ENCODE results near the gene KLHL36. TPM values are rescaled to one million over a fixed set of nuclear protein-coding genes. Genes with fewer than 3 reads are reported as not detected.

Gene KLHL36
- 33.2 and 43.7 TPM in 2 replicates for polyA plus RNA-seq (2011; rRNA removed)
- 43.2 and 54.3 TPM in 2 replicates for polyA minus RNA-seq (2011; rRNA and poly(A)+ RNA removed)

- Histone ChIP-seq H3K36me3 (ENCODE audit: control insufficient read depth, insufficient read depth, low read length) (peaks cover 8% of the 10 kb centered on the region), H3K4me3 (ENCODE audit: low read depth, low read length) (peak within 1 kb of the TSS; percentile 82), H3K27me3 (ENCODE audit: control insufficient read depth, insufficient read depth, low read length) (no peaks in the 10 kb centered on the region)
- POLR2A ChIA-PET = interaction anchor here (0.6 kb wide), 1 partner anchor 135 kb away, joined by 6 read pairs; no protein-coding TSS in a partner anchor
- no peak for DNase-seq (ENCODE audit: low read depth)
- no peak for TF ChIP-seq CTCF (IDR thresholded peaks at IDR 0.05; ENCODE audit: insufficient read depth, low read depth, low read length)
- CTCF ChIA-PET = interaction anchor here (0.6 to 3.6 kb wide), 7 partner anchors 16 to 1869 kb away, joined by 3 to 13 read pairs (median 4); no protein-coding TSS in a partner anchor
Measured at GRCh38 chr16:84647828-84648594, at the start of gene KLHL36. Gene KLHL36, plus strand, starts transcription at chr16:84648511. Its CDS starts 2,357 bp downstream, at chr16:84650868.

GRCh38 chr16:84599521-84600202 lies 48.6 kb upstream of the KLHL36 start:
- DNase-seq (ENCODE audit: low read depth) = no peak
- H3K36me3 ChIP-seq (ENCODE audit: control insufficient read depth, insufficient read depth, low read length) = peaks cover 6% of the 10 kb centered on the region
- no peak for TF ChIP-seq CTCF (IDR thresholded peaks at IDR 0.05; ENCODE audit: insufficient read depth, low read depth, low read length)
- ChIA-PET CTCF (interaction anchor here (0.7 to 2.2 kb wide), 3 partner anchors 16 to 89 kb away, joined by 3 to 5 read pairs (median 4); no protein-coding TSS in a partner anchor), POLR2A (interaction anchor here (0.6 kb wide), 1 partner anchor 86 kb away, joined by 3 read pairs; no protein-coding TSS in a partner anchor)
- H3K27me3 ChIP-seq (ENCODE audit: control insufficient read depth, insufficient read depth, low read length) = no peaks in the 10 kb centered on the region
- peak overlapping the region; percentile 5; the same call in 1 of the 2 replicates for H3K4me3 ChIP-seq (ENCODE audit: low read depth, low read length)

GRCh38 chr16:84600343-84601229 lies 47.7 kb upstream of the KLHL36 start:
- no peak for TF ChIP-seq CTCF (IDR thresholded peaks at IDR 0.05; ENCODE audit: insufficient read depth, low read depth, low read length)
- no peak overlapping the region for H3K4me3 ChIP-seq (ENCODE audit: low read depth, low read length)
- H3K27me3 ChIP-seq (ENCODE audit: control insufficient read depth, insufficient read depth, low read length) = no peaks in the 10 kb centered on the region
- CTCF ChIA-PET = interaction anchor here (0.7 to 2.2 kb wide), 4 partner anchors 16 to 90 kb away, joined by 3 to 7 read pairs (median 4); no protein-coding TSS in a partner anchor
- peaks cover 1% of the 10 kb centered on the region; the same call in 1 of the 2 replicates for H3K36me3 ChIP-seq (ENCODE audit: control insufficient read depth, insufficient read depth, low read length)
- DNase-seq (ENCODE audit: low read depth) = no peak
- POLR2A ChIA-PET = no interaction called here

GRCh38 chr16:84603140-84603816 lies 45.0 kb upstream of the KLHL36 start:
- peaks cover 2% of the 10 kb centered on the region for H3K36me3 ChIP-seq (ENCODE audit: control insufficient read depth, insufficient read depth, low read length)
- no peak overlapping the region for H3K4me3 ChIP-seq (ENCODE audit: low read depth, low read length)
- ChIA-PET POLR2A (no interaction called here), CTCF (interaction anchor here (1.0 to 1.3 kb wide), 4 partner anchors 9 to 97 kb away, joined by 3 to 6 read pairs (median 3); no protein-coding TSS in a partner anchor)
- TF ChIP-seq CTCF (IDR thresholded peaks at IDR 0.05; ENCODE audit: insufficient read depth, low read depth, low read length) = no peak
- DNase-seq (ENCODE audit: low read depth) = peak; percentile 92
- H3K27me3 ChIP-seq (ENCODE audit: control insufficient read depth, insufficient read depth, low read length) = no peaks in the 10 kb centered on the region

Measured in BJ (cell line).